H1 (cell line): ENCODE measurements around the gene DAP. TPM values are rescaled to one million over a fixed set of nuclear protein-coding genes. Genes with fewer than 3 reads are reported as not detected.

ENCODE experiments used
- CTCF ChIA-PET: fragments of 300-600 bp; sonication (Branson Sonifier 250); formaldehyde crosslinking; loops from one replicate; lab custom pipeline; 2021; ENCODE audit not compliant: partially characterized antibody; lab: Charles Lee
- POLR2A ChIA-PET: fragments of 300-600 bp; sonication (Branson Sonifier 250); formaldehyde crosslinking; loops from one replicate; lab custom pipeline; 2021; ENCODE audit warnings: inconsistent platforms; ENCODE audit not compliant: partially characterized antibody; lab: Charles Lee
- DNase-seq, 2 experiments: peaks; one replicate each; pipeline versions ENCODE4 v3.0.0 to v3.0.0-alpha.2; 2010 to 2022; ENCODE audit warnings: low spot score in 2 of 2, low read depth in 1 of 2, mixed read lengths in 1 of 2
- FAIRE-seq: peaks from 2 replicates; lab custom pipeline; 2011; peaks lifted over from hg19 to GRCh38; lab: Jason Lieb, UNC
- H2AFZ ChIP-seq: 2 replicates; pipeline ENCODE4 v1.8.1; 2012; ENCODE audit warnings: low read length, inconsistent platforms
- H2AK5ac ChIP-seq: 2 replicates; pipeline ENCODE4 v1.6.1; 2013; ENCODE audit warnings: low read depth, low read length
- H2BK120ac ChIP-seq: replicated peaks from 2 replicates; pipeline ENCODE3; 2013; ENCODE audit warnings: low read depth, low read length, inconsistent platforms
- H2BK12ac ChIP-seq: 2 replicates; pipeline ENCODE4 v1.6.1; 2013; ENCODE audit warnings: low read depth, low read length
- H2BK15ac ChIP-seq: 2 replicates; pipeline ENCODE4 v1.6.1; 2013; ENCODE audit warnings: low read length
- H2BK20ac ChIP-seq: 2 replicates; pipeline ENCODE4 v1.6.1; 2013; ENCODE audit warnings: low read length
- H2BK5ac ChIP-seq: 2 replicates; pipeline ENCODE4 v1.6.1; 2013; ENCODE audit warnings: low read depth, low read length
- H3K14ac ChIP-seq: 2 replicates; pipeline ENCODE4 v1.6.1; 2013; ENCODE audit warnings: inconsistent platforms; ENCODE audit not compliant: insufficient read length
- H3K18ac ChIP-seq: 2 replicates; pipeline ENCODE4 v1.6.1; 2013; ENCODE audit warnings: low read length; ENCODE audit errors: extremely low read depth
- H3K23ac ChIP-seq: 2 replicates; pipeline ENCODE4 v1.6.1; 2013; ENCODE audit warnings: inconsistent platforms; ENCODE audit not compliant: insufficient read length
- H3K23me2 ChIP-seq: 2 replicates; pipeline ENCODE4 v1.6.1; 2013; ENCODE audit warnings: low read depth, low read length
- H3K27ac ChIP-seq: 2 replicates; pipeline ENCODE4 v1.6.1; 2011; ENCODE audit warnings: low read depth, low read length, inconsistent platforms
- H3K27me3 ChIP-seq, 4 experiments: replicated peaks in 1 of 4; 1 replicate in 1 of 4; 2 replicates in 3 of 4; pipeline versions ENCODE4 v1.6.1 to v1.8.1; 2011 to 2013; ENCODE audit warnings: low read length in 3 of 4, mild to moderate bottlenecking in 3 of 4, inconsistent platforms in 2 of 4, mixed read lengths in 2 of 4, moderate library complexity in 1 of 4; ENCODE audit not compliant: control insufficient read depth in 3 of 4, insufficient read depth in 3 of 4; ENCODE audit errors: extremely low read depth in 1 of 4
- H3K36me3 ChIP-seq, 4 experiments: 2 replicates each; pipeline versions ENCODE4 v1.6.1 to v1.8.1; 2011 to 2013; ENCODE audit warnings: mild to moderate bottlenecking in 4 of 4, low read length in 3 of 4, moderate library complexity in 2 of 4, control low read depth in 1 of 4, inconsistent platforms in 1 of 4; ENCODE audit not compliant: insufficient read depth in 4 of 4, control insufficient read depth in 2 of 4
- H3K4ac ChIP-seq: replicated peaks from 2 replicates; pipeline ENCODE3; 2013; ENCODE audit warnings: low read length, low read depth, mixed read lengths, inconsistent platforms; ENCODE audit not compliant: insufficient read length
- H3K4me1 ChIP-seq, 4 experiments: replicated peaks in 1 of 4; 1 replicate in 1 of 4; 2 replicates in 3 of 4; pipeline versions ENCODE4 v1.6.1 to v1.8.1; 2011 to 2013; ENCODE audit warnings: low read length in 3 of 4, inconsistent platforms in 2 of 4, mixed read lengths in 1 of 4; ENCODE audit not compliant: insufficient read depth in 4 of 4, control insufficient read depth in 3 of 4
- H3K4me2 ChIP-seq, 2 experiments: 2 replicates each; pipeline versions ENCODE4 v1.6.1 to v1.8.1; 2011 to 2013; ENCODE audit warnings: low read depth in 2 of 2, low read length in 2 of 2, control low read depth in 1 of 2, inconsistent platforms in 1 of 2, mild to moderate bottlenecking in 1 of 2; ENCODE audit not compliant: insufficient read depth in 1 of 2
- H3K4me3 ChIP-seq, 4 experiments: fragments of 200-600, 300-600 bp in 1 of 4; sonication (generic), shearing (Covaris generic), sonication (Bioruptor Twin) in 1 of 4; 2 replicates each; pipeline versions ENCODE4 v1.5.1 to v1.8.1; 2011 to 2016; ENCODE audit warnings: low read length in 4 of 4, low read depth in 3 of 4, control low read depth in 2 of 4, inconsistent platforms in 2 of 4, mild to moderate bottlenecking in 2 of 4, mixed read lengths in 1 of 4, moderate library complexity in 1 of 4; ENCODE audit not compliant: insufficient read depth in 2 of 4; ENCODE audit errors: extremely low read depth in 1 of 4
- H3K56ac ChIP-seq: replicated peaks from 2 replicates; pipeline ENCODE3; 2013; ENCODE audit warnings: low read depth, mild to moderate bottlenecking, mixed read lengths, low read length, inconsistent platforms; ENCODE audit not compliant: insufficient read length
- H3K79me1 ChIP-seq: 2 replicates; pipeline ENCODE4 v1.6.1; 2013; ENCODE audit warnings: low read depth, low read length, control low read depth
- H3K79me2 ChIP-seq, 2 experiments: 2 replicates each; pipeline versions ENCODE4 v1.6.1 to v1.8.1; 2012 to 2013; ENCODE audit warnings: low read length in 2 of 2, mild to moderate bottlenecking in 2 of 2, inconsistent platforms in 1 of 2; ENCODE audit not compliant: insufficient read depth in 2 of 2, control insufficient read depth in 1 of 2
- H3K9ac ChIP-seq, 4 experiments: replicated peaks in 1 of 4; 1 replicate in 1 of 4; 2 replicates in 3 of 4; pipeline versions ENCODE4 v1.6.1 to v1.8.1; 2011 to 2013; ENCODE audit warnings: low read depth in 3 of 4, low read length in 3 of 4, control low read depth in 2 of 4, mild to moderate bottlenecking in 2 of 4, moderate library complexity in 2 of 4, inconsistent platforms in 1 of 4; ENCODE audit errors: extremely low read depth in 1 of 4
- H3K9me3 ChIP-seq, 2 experiments: 2 replicates each; pipeline versions ENCODE4 v1.6.1 to v1.8.1; 2012 to 2013; ENCODE audit warnings: mild to moderate bottlenecking in 2 of 2, moderate library complexity in 2 of 2, control low read depth in 1 of 2, inconsistent platforms in 1 of 2, low read depth in 1 of 2, low read length in 1 of 2, mixed read lengths in 1 of 2; ENCODE audit not compliant: insufficient read depth in 2 of 2
- H4K20me1 ChIP-seq, 2 experiments: replicated peaks in 1 of 2; 2 replicates each; pipeline versions ENCODE3 to v1.8.1; 2011 to 2013; ENCODE audit warnings: inconsistent platforms in 2 of 2, low read length in 2 of 2, mild to moderate bottlenecking in 1 of 2; ENCODE audit not compliant: insufficient read depth in 2 of 2, control insufficient read depth in 1 of 2
- H4K5ac ChIP-seq: 2 replicates; pipeline ENCODE4 v1.6.1; 2013; ENCODE audit warnings: low read length, low read depth, mixed read lengths, inconsistent platforms; ENCODE audit not compliant: insufficient read length
- H4K8ac ChIP-seq: 2 replicates; pipeline ENCODE4 v1.8.0; 2013; ENCODE audit warnings: mild to moderate bottlenecking, moderate library complexity, low read length, inconsistent platforms; ENCODE audit not compliant: insufficient read depth; ENCODE audit errors: extremely low read depth
- H4K91ac ChIP-seq: replicated peaks from 2 replicates; pipeline ENCODE3; 2013; ENCODE audit warnings: low read length, mixed read lengths, inconsistent platforms; ENCODE audit not compliant: insufficient read length
- CREB1 ChIP-seq: IDR thresholded peaks from 2 replicates; pipeline ENCODE4 v1.6.1; 2012; ENCODE audit warnings: inconsistent platforms
- E2F6 ChIP-seq: IDR thresholded peaks from 2 replicates; pipeline ENCODE4 v1.6.1; 2012; ENCODE audit warnings: inconsistent platforms
- RBBP5 ChIP-seq: IDR thresholded peaks from 2 replicates; pipeline ENCODE4 v1.7.1; 2012; ENCODE audit warnings: low read depth, mild to moderate bottlenecking, inconsistent platforms, low read length, moderate library complexity, borderline replicate concordance
- SAP30 ChIP-seq: fragments of 300-600 bp; sonication (generic); IDR thresholded peaks from 2 replicates; pipeline ENCODE4 v1.7.1; 2012; ENCODE audit warnings: low read length, moderate library complexity, mild to moderate bottlenecking, inconsistent platforms; ENCODE audit not compliant: insufficient read depth, insufficient replicate concordance
- SP1 ChIP-seq: IDR thresholded peaks from 2 replicates; pipeline ENCODE4 v1.6.1; 2011; ENCODE audit warnings: low read depth, low read length
- WGBS, 2 experiments: shearing (Covaris generic) in 1 of 2; methylation state at CpG; one replicate each; pipeline versions ENCODE4 v1.1.6 to v1.1.7; 2013 to 2015; ENCODE audit warnings: low lambda C conversion rate in 2 of 2, mixed read lengths in 2 of 2, inconsistent platforms in 1 of 2, low coverage in 1 of 2, missing lambda C conversion rate in 1 of 2; ENCODE audit not compliant: insufficient replicate concordance in 2 of 2, insufficient coverage in 1 of 2, insufficient read length in 1 of 2; ENCODE audit errors: extremely low coverage in 1 of 2, missing lambda C conversion rate in 1 of 2; 5-methylcytosine and 5-hydroxymethylcytosine counted together
- polyA plus RNA-seq, 7 experiments: library from polyadenylated mRNA; depleted of rRNA in 3 of 7; stranded (reverse) in 5 of 7; unstranded in 2 of 7; fragments of >200 nt in 5 of 7; fragments of 200-250 nt in 2 of 7; gene quantifications; 1 replicate in 5 of 7; 2 replicates in 1 of 7; 4 replicates in 1 of 7; pipeline versions ENCODE4 v1.2.1 to v1.2.3, GENCODE V29; 2011 to 2013; ENCODE audit warnings: missing spikeins in 2 of 7, mixed read lengths in 2 of 7
- total RNA-seq: library from RNA; stranded (reverse); fragmentation: NEBNext Ultra II Directional; extraction: Animal tissue kit (Norgen Biotek cat#: 25700); gene quantifications from 2 replicates; pipeline ENCODE4 v1.2.1, GENCODE V29; 2021

Gene DAP
- total and polyA plus RNA-seq, 2 of the 8 experiments (the other 6 are each of a cell fraction or from before 2014, with no cell fraction given): 26.2 to 44.4 TPM

- Histone ChIP-seq H2BK20ac (no peak overlapping the region), H3K79me1 (no peaks in the 10 kb centered on the region; the same call in 1 of the 2 replicates), H3K79me2 (no peaks in the 10 kb centered on the region), H4K8ac (no peak overlapping the region), H2BK12ac (no peak overlapping the region), H3K4ac (no peak overlapping the region), H2BK120ac (no peak overlapping the region), H3K36me3 (no peaks in the 10 kb centered on the region), H4K5ac (no peak overlapping the region), H3K27me3 (no peaks in the 10 kb centered on the region), H3K4me3 (no peak overlapping the region), H3K23me2 (no peaks in the 10 kb centered on the region), H3K23ac (no peak overlapping the region), H3K14ac (no peak overlapping the region), H3K9ac (no peak overlapping the region), H3K18ac (no peak overlapping the region), H2AK5ac (no peak overlapping the region), H2BK15ac (no peak overlapping the region), H3K27ac (no peak overlapping the region), H3K4me2 (no peak overlapping the region), H4K91ac (no peak overlapping the region), H3K4me1 (peaks cover 0 to 5% (median 2%) of the 10 kb centered on the region in 4 experiments; a peak in 4 of 7 replicates), H3K56ac (no peak overlapping the region), H2AFZ (no peak overlapping the region), H3K9me3 (no peaks in the 10 kb centered on the region), H4K20me1 (no peaks in the 10 kb centered on the region), H2BK5ac (no peak overlapping the region)
- FAIRE-seq: no peak
- CTCF ChIA-PET: interaction anchor here (0.5 to 9.6 kb wide), 11 partner anchors 8 to 404 kb away, joined by 3 to 132 read pairs (median 3); no protein-coding TSS in a partner anchor
- POLR2A ChIA-PET: interaction anchor here (0.9 kb wide), 1 partner anchor 106 kb away, joined by 3 read pairs; no protein-coding TSS in a partner anchor
- no peak for DNase-seq
- 92% methylated on average over 16 of the region's 16 CpGs; no CpG with 5 or more reads in 1 of the 2 experiments for WGBS, 2 experiments
- TF ChIP-seq SAP30 (no peak), CREB1 (no peak), E2F6 (no peak), RBBP5 (no peak), SP1 (no peak)
Observed at GRCh38 chr5:10691826-10692785, 68.9 kb downstream of the DAP start.
